GM12872 (cell line): ENCODE results near the gene MED9.

Source experiments
- CTCF ChIP-seq: IDR thresholded peaks from 3 replicates; pipeline ENCODE4 v1.5.1; 2011; ENCODE audit warnings: low read depth, mild to moderate bottlenecking, low read length, moderate library complexity; ENCODE audit not compliant: insufficient read depth

Gene MED9

DNA sequence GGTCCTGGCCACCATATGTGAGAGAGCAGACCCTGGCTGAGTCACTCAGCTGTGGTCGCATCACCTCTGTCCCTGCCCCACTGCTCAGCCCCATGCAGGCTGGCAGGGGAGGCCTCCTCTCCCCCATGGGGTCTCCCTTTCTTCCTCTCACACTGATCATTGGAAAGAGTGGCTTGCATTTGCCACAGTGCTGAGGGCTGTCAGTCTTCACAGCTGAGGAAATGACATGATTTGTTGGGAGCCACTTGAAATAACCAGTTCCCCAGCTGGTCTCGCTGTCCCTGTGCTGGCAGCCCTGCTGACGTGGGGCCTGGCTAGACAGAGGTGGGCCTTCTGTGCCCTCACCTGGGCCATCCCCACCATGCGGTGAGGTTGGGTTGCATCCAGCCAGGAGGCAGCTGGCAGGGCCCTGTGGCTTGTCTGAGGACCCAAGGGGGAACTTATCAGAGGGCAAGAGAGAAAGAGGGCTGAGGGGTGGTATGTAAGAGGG, 30.1 kb upstream of the MED9 start:
- no peak for TF ChIP-seq CTCF

- no peak for TF ChIP-seq CTCF
Observed at GRCh38 chr17:17447264-17447663, 29.5 kb upstream of the MED9 start.

DNA sequence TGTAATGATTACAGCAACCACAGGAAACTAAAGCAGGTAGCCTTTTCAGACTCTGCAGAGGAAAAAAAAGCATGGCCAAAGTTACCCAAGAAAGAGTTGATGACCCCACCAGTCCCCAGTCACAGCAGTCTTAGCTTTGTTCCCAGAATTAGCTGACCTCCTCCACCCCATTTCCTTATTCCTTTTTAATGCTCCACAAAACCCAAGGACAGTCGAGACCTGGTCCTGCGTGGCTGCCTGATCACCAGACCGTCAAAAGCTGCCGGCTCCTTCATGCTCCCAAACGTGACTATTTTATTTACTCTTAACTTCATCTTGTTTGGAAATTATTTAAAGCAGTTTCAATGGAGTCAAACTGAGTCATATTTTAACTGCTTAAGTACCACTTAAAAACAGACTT, 28.7 kb upstream of the MED9 start:
- TF ChIP-seq CTCF = no peak

DNA sequence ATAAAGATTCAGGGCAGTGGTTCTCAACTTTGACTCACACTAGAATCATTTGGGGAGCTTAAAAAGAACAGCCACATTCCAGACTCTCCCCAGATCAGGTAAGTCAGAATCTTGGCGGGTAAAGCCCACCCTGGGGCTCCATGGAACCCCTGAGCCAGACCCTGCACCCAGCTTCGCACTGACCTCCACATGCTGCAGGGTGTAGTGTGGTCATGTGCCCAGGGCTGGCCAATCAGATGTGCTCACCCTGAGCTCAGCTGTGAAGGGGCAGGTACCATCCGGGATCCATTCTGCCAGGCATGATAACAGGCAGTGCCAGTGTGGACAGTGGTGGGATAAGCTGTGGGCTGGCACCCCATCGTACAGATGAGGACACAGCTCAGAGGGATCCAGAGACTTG, 28.1 kb upstream of the MED9 start:
- TF ChIP-seq CTCF = no peak

DNA sequence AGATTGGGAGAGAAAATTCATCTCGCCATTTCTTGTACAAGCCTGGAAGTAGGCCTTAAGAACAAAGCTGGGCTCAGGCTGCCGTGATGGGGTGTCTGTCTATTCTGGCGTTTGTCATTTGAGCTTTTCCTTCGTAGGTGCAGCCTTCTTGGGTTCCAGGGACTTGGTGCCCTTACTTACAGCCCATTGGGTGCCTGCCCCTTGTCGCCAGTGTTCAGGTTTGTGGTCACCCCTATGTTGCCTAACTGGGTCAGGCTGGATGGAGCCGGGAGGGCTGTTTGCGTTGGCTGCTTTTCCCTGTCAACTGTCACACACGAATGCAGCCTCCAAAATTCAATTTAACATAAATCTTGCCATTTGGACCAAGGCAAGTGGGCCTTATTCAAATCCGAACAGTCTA, 23.7 kb upstream of the MED9 start:
- no peak for TF ChIP-seq CTCF

DNA sequence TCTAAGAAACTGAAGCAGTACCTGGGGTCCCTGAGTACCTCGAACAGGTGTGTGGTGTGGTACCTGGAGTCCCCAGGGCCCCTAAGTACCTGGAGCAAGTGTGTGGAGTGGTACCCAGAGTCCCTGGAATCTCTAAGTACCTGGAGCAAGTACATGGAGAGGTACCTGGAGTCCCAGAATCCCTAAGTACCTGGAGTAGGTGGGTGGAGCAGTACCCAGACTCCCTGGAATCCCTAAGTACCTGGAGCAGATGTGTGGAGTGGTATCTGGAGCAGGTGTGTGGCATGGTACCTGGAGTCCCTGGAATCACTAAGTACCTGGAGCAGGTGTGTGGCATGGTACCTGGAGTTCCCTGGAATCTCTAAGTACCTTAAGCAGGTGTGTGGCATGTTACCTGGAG, 22.5 kb upstream of the MED9 start:
- no peak for TF ChIP-seq CTCF

DNA sequence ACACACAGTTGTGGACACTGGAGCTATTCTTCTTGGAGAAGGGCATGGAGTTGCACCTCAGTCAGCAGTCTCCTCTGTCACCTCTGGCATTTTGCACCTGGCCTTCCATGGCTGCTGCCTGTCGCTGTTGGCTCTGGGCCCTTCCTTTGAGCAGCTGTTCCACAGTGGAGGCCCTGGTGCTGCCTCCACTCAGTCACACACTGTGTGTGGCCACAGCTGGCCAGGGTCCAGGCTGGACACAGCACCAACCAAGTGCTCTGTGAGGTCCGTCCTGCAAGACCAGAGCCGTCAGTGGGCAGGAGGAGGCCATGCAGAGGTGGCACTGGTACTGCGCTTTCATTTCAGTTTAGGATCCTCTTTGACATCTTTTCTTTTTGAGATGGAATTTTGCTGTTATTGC, 21.6 kb upstream of the MED9 start:
- no peak for TF ChIP-seq CTCF

DNA sequence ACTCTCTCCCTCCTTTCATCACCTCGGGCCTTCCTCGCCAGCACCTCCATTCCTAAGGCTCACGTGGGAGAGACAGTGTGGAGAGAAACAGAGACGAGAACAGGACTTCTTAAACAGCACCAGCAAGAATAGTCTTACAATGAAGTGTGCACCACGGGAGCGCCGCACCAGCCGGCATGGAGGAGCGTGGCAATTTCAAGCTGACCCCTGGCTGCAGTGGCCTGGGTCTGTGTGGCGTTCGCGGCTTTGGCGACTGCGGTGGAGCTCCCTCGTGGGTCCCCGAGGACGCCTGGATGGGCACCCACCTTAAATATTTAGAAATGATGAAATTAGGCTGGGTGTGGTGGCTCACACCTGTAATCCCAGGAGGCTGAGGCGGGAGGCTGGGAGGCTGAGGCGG, 20.5 kb upstream of the MED9 start:
- TF ChIP-seq CTCF = no peak
